Measurements from ENCODE around the gene LIFR. TPM values are rescaled to one million over a fixed set of nuclear protein-coding genes. Genes with fewer than 3 reads are reported as not detected.

Gene LIFR
- total and polyA plus RNA-seq, 8 donors: 52.6 to 218 (median 194) TPM

DNA sequence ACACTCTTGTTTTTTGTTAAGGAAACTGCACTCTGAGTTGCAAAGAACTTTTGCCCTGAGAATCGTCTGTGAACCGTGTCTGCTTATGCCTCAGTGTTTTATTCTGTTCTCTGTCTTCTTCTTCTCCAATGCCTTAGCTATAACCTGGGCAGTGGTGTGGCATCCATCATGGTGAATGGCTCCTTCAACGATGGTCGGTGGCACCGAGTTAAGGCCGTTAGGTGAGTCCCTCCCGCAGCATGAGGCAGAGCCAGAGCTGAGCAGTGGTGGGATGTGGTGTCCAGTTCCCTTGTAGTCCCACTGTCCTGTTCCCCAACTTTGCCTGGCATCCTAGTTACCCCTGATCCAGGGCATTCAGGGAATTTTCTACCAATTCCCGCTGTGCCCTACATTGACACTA lies 98.3 kb downstream of the LIFR start:
- ATAC-seq (no peak), DNase-seq (no peak)
- H3K36me3 ChIP-seq: no peaks in the 10 kb centered on the region
- H3K27me3 ChIP-seq: peaks cover 0 to 94% of the 10 kb centered on the region in 2 donors
- intact Hi-C loops (cut with DNase I): no loop called here
- H3K4me1 ChIP-seq: peaks cover 0 to under 1% of the 10 kb centered on the region in 2 donors
- no peaks in the 10 kb centered on the region for H3K9me3 ChIP-seq
- no peak overlapping the region for H3K4me3 ChIP-seq
- TF ChIP-seq CTCF (IDR thresholded peaks at IDR 0.05): no peak
- H3K27ac ChIP-seq: no peak overlapping the region

DNA sequence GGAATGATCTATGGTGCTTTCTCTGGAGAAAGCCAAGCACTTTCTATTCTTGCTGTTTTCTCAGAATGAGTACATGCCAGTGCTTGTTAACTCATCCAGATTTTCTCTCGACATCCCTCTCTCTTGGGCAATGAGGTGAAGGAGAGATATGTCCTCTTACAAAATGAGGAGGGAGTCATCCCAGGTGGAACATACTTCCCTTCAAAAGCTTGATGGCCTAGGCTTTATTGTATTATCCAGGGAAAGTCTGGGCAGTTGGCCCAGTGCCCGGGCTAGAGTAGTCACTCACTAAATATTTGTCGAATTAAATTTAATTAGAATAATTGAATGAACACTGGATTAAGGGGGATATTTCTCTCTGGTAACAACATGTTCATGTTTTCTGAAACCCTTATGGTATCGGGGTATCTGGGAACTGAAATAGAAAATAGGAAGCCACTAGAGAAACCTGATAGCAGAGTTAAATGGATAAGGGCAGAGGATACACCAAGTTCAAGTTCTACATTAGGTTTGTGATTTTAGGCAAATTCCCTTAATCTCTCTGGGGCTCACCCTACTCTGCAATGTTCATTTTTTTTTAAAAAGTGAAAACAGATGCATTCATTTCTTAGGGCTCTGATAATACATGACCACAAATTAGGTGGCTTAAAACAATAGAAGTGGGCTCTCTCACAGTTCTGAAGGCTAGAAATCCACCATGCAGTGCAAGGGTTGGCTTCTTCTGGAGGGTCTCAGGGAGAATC lies 99.6 kb downstream of the LIFR start:
- no peak overlapping the region for H3K4me3 ChIP-seq
- DNase-seq (no peak), ATAC-seq (no peak)
- H3K9me3 ChIP-seq: no peaks in the 10 kb centered on the region
- H3K27ac ChIP-seq: no peak overlapping the region
- H3K36me3 ChIP-seq: no peaks in the 10 kb centered on the region
- no peak for TF ChIP-seq CTCF (IDR thresholded peaks at IDR 0.05)
- no peaks in the 10 kb centered on the region for H3K4me1 ChIP-seq
- intact Hi-C loops (cut with DNase I): no loop called here
- peaks cover 0 to 94% of the 10 kb centered on the region in 2 donors for H3K27me3 ChIP-seq

GRCh38 chr5:38455796-38456330 lies 100.6 kb downstream of the LIFR start:
- H3K4me3 ChIP-seq: no peak overlapping the region
- no peaks in the 10 kb centered on the region for H3K9me3 ChIP-seq
- no peak for ATAC-seq
- no peak overlapping the region for H3K27ac ChIP-seq
- no peak for DNase-seq
- H3K36me3 ChIP-seq: no peaks in the 10 kb centered on the region
- no peak for TF ChIP-seq CTCF (IDR thresholded peaks at IDR 0.05)
- intact Hi-C loops (cut with DNase I): no loop called here
- peaks cover 0 to 94% of the 10 kb centered on the region in 2 donors for H3K27me3 ChIP-seq
- H3K4me1 ChIP-seq: no peaks in the 10 kb centered on the region

DNA sequence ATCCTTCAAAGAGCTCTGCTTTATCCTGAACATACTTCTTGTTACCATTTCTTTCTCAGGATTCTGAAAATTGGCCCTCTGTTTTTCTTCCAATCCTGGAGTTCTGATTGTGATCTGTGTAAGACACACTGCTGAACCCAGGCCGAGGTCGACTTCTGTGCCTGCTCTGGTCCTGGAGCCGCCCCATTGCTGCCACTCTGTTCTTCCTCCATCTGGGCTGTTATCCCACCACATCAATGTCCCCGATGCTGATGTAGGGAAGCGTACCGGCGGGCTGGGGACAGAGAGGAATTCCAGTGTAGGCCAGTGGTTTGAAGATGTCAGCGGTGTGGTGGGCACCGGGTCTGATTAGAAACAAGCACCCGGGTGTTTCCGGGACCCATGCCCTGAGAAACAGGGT lies 102.5 kb downstream of the LIFR start:
- H3K36me3 ChIP-seq: no peaks in the 10 kb centered on the region
- no peaks in the 10 kb centered on the region for H3K4me1 ChIP-seq
- no peak for ATAC-seq
- H3K27ac ChIP-seq: no peak overlapping the region
- H3K27me3 ChIP-seq: peaks cover 0 to 94% of the 10 kb centered on the region in 2 donors
- H3K4me3 ChIP-seq: no peak overlapping the region
- DNase-seq: no peak
- TF ChIP-seq CTCF (IDR thresholded peaks at IDR 0.05): no peak
- intact Hi-C loops (cut with DNase I): no loop called here
- H3K9me3 ChIP-seq: no peaks in the 10 kb centered on the region

DNA sequence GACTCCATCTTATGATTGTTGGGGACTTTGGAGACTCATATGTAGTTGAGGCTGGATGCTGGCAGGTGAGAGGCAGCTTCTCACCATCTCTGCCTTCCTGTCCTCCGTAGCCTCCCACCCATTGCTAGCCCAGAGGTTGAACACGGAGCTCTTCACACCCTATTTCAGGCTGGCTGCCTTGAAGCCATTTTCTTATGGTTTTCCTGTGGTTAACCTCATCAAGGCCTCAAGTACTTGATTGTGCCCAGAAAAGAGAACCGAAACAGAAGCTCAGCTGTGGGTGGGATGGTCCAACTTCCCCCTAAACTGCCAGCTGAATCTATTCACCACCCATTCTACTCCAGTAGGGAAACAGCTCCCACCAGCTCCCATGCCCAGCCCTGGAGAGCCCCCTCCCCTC lies 102.9 kb downstream of the LIFR start:
- H3K27me3 ChIP-seq: peaks cover 0 to 94% of the 10 kb centered on the region in 2 donors
- DNase-seq (no peak), ATAC-seq (peak; percentile 37)
- H3K36me3 ChIP-seq: no peaks in the 10 kb centered on the region
- H3K4me3 ChIP-seq: no peak overlapping the region
- no peaks in the 10 kb centered on the region for H3K4me1 ChIP-seq
- H3K27ac ChIP-seq: no peak overlapping the region
- no peak for TF ChIP-seq CTCF (IDR thresholded peaks at IDR 0.05)
- no peaks in the 10 kb centered on the region for H3K9me3 ChIP-seq
- intact Hi-C loops (cut with DNase I): no loop called here

All from left lung (tissue), 10 donors.